Measurements from ENCODE around the gene RNF215. TPM values are rescaled to one million over a fixed set of nuclear protein-coding genes. Genes with fewer than 3 reads are reported as not detected.

Gene RNF215
- total RNA-seq = 24.4 and 26.9 TPM in 2 replicates
- polyA plus RNA-seq = 16.7 and 21.7 TPM in 2 replicates
- polyA plus RNA-seq (2011; cell fraction: cytosol; rRNA removed) = 7.9 and 11.9 TPM in 2 replicates
- 54.6 and 61.2 TPM in 2 replicates for polyA plus RNA-seq (2011; cell fraction: nucleus; rRNA removed)
- 14.1 and 23.1 TPM in 2 replicates for polyA plus RNA-seq (2012)
- polyA minus RNA-seq = 16.5 and 20.9 TPM in 2 replicates
- 3.4 TPM for polyA minus RNA-seq (2011; cell fraction: cytosol; rRNA and poly(A)+ RNA removed)
- polyA minus RNA-seq (2011; cell fraction: nucleus; rRNA and poly(A)+ RNA removed) = 14.1 and 18.8 TPM in 2 replicates
- Bru-seq, nascent RNA = percentile 49 among the genes with signal in this experiment
- percentile 53 among the genes with signal in this experiment for BruChase-seq, experiment 1, labeled RNA remaining after a 6-hour chase
- BruChase-seq, experiment 2, labeled RNA remaining after a 2-hour chase = percentile 50 among the genes with signal in this experiment
- long read RNA-seq, partial matches to known transcripts = 0 of 3 reads
- long read RNA-seq, other reads (novel, unspliced or antisense) = 0 of 3 reads

DNA sequence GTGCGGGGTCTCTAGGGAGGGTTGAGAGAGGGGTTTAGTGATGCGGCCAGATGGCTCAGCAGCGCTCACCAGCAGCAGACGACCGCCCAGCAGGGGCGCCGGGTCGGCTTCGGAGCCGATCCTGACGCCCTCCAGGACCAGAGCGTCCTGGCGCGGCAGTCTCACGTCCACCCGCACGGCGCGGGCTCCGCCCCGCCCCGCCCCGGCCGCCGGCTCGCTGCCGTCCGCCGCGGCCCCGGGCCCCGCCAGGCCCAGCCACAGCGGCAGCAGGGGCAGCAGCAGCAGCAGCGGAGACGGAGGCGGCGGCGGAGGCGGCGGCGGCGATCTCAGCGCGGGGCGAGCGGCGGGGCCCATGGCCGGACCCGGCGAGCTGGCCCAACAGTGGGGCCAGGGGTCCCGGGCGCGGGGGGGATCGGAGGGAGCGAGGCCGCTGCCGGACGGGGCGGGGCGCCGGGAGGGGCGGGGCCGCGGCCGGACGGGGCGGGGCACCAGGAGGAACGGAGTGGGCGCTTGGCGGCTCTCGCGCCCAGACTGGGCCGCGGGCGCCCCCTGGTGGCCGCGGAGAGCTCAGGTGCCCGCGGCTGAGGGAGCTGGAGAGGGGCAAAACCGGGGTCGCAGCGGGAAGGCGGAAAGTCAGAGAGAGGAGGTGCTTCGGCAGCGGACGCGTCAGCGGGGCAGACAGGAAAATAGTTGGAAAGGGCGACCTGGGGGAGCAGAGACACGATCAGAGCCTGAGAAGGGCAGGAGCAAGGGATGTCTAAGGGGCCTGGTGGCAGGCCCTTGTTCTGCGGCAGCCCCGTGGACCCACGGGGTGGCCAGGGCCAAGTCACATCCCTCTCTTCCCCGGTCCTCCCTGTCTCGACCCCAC lies at the start of gene RNF215:
TSS of gene RNF215 (minus strand) at position 452 of the 868 bp plus-strand sequence. CDS start at position 354, 98 bp downstream.
- Histone ChIP-seq H2AFZ (ENCODE audit: low read depth, low read length) (peak within 1 kb of the TSS; percentile 94), H3K79me2 (ENCODE audit: control insufficient read depth, insufficient read depth, low read length) (no peaks in the 10 kb centered on the region), H3K4me3 (replicated peaks in 1 of 3; ENCODE audit: insufficient read depth in 1 of 3, low read depth in 1 of 3, low read length in 3 of 3) (peak within 1 kb of the TSS; percentile 36 to 70 (median 43)), H3K4me1 (ENCODE audit: control insufficient read depth, extremely low read depth, insufficient read depth, low read length) (peaks cover 15% of the 10 kb centered on the region), H4K20me1 (replicated peaks; ENCODE audit: control insufficient read depth, extremely low read depth, insufficient read depth, low read length) (no peaks in the 10 kb centered on the region), H3K27ac (ENCODE audit: insufficient read depth, low read depth, low read length) (peak within 1 kb of the TSS; percentile 20), H3K4me2 (ENCODE audit: insufficient read depth, low read length) (peak within 1 kb of the TSS; percentile 52), H3K9ac (replicated peaks; ENCODE audit: extremely low read depth, insufficient read depth, low read length) (peak within 1 kb of the TSS; percentile 34), H3K9me3 (replicated peaks; ENCODE audit: control insufficient read depth, insufficient read depth, low read length) (no peaks in the 10 kb centered on the region), H3K27me3 (ENCODE audit: control insufficient read depth in 2 of 2, insufficient read depth in 2 of 2, low read length in 2 of 2) (no peaks in the 10 kb centered on the region), H3K9me1 (replicated peaks; ENCODE audit: control insufficient read depth, extremely low read depth, insufficient read depth, low read length) (no peaks in the 10 kb centered on the region), H3K36me3 (ENCODE audit: control insufficient read depth in 2 of 2, extremely low read depth in 1 of 2, insufficient read depth in 2 of 2, low read length in 2 of 2) (peaks cover 0 to 5% of the 10 kb centered on the region in 2 experiments)
- FAIRE-seq (peak; percentile 77), DNase-seq (ENCODE audit: low read depth, low spot score) (peak; percentile 78)
- dilution Hi-C loops (cut with MboI; ENCODE audit: extremely low pct_ligation_motif_present, low sequenced_read_pairs) (no loop called here), intact Hi-C loops (cut with micrococcal nuclease) (loop anchor here (1.0 to 2.0 kb wide), 4 partner anchors 39 to 278 kb away; no protein-coding TSS in a partner anchor)
- CTCF ChIA-PET = interaction anchor here (0.6 to 3.5 kb wide), 46 partner anchors 8 to 435 kb away, joined by 3 to 133 read pairs (median 4); partner anchors contain the start of genes CASTOR1, CCDC157, MTFP1 and PES1
- TF ChIP-seq POLR2AphosphoS5 (IDR thresholded peaks at IDR 0.05; ENCODE audit: insufficient read depth, low read depth, low read length) (peak; percentile 71), EZH2 (IDR thresholded peaks at IDR 0.05; ENCODE audit: borderline replicate concordance, low read depth, low read length, severe bottlenecking) (no peak)
- TF ChIP-seq, protein P1, sequence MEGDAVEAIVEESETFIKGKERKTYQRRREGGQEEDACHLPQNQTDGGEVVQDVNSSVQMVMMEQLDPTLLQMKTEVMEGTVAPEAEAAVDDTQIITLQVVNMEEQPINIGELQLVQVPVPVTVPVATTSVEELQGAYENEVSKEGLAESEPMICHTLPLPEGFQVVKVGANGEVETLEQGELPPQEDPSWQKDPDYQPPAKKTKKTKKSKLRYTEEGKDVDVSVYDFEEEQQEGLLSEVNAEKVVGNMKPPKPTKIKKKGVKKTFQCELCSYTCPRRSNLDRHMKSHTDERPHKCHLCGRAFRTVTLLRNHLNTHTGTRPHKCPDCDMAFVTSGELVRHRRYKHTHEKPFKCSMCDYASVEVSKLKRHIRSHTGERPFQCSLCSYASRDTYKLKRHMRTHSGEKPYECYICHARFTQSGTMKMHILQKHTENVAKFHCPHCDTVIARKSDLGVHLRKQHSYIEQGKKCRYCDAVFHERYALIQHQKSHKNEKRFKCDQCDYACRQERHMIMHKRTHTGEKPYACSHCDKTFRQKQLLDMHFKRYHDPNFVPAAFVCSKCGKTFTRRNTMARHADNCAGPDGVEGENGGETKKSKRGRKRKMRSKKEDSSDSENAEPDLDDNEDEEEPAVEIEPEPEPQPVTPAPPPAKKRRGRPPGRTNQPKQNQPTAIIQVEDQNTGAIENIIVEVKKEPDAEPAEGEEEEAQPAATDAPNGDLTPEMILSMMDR (IDR thresholded peaks at IDR 0.05; ENCODE audit: extremely low read depth in 1 of 2, insufficient read depth in 1 of 2, low read depth in 1 of 2, low read length in 2 of 2) = peak; percentile 90 to 91
- TSS peak; percentile 55 for BruUV-seq (replicated peaks)
- POLR2A ChIA-PET = interaction anchor here (0.8 to 1.0 kb wide), 2 partner anchors 31 to 99 kb away, joined by 4 to 6 read pairs; partner anchors contain the start of genes CCDC157 and SF3A1
